PC-3 (cell line): Measurements from ENCODE around the gene MAPK8IP2. TPM values are rescaled to one million over a fixed set of nuclear protein-coding genes. Genes with fewer than 3 reads are reported as not detected.
"Not testable (repeated sequence)": the region's sequence is repeated elsewhere in the genome, so short reads cannot be mapped to it uniquely, and the experiment has no call there.

Experiments used
- ATAC-seq: fragments of 200-7000 bp; cut with Tn5 transposase; 2 replicates; pipeline ENCODE4 v1.9.1; 2020; ENCODE audit warnings: mild to moderate bottlenecking, moderate library complexity
- BruUV-seq: library from RNA; stranded (reverse); fragments of 400-500 nt; replicated peaks from 2 replicates; lab custom pipeline; 2021; lab: Mats Ljungman, UMichigan
- CTCF ChIA-PET: fragments of 300-600 bp; sonication (Branson Sonifier 250); formaldehyde crosslinking; loops from one replicate; lab custom pipeline; 2022; ENCODE audit warnings: antibody characterized with exemption; lab: Charles Lee
- POLR2A ChIA-PET: fragments of 300-600 bp; sonication (Branson Sonifier 250); formaldehyde crosslinking; loops from one replicate; lab custom pipeline; 2022; ENCODE audit warnings: antibody characterized with exemption; ENCODE audit not compliant: unreplicated experiment; lab: Charles Lee
- DNase-seq: peaks from one replicate; pipeline ENCODE4 v3.0.0-alpha.2; 2015
- H2AFZ ChIP-seq: fragments of 300-600 bp; sonication (generic); 2 replicates; pipeline ENCODE4 v1.6.0; 2016; ENCODE audit warnings: antibody characterized with exemption, low read length
- H3F3A ChIP-seq: fragments of 300-600 bp; sonication (generic); one replicate; pipeline ENCODE4 v1.6.0; 2017; ENCODE audit warnings: antibody characterized with exemption, low read length, control low read depth, mild to moderate bottlenecking; ENCODE audit not compliant: unreplicated experiment
- H3K27ac ChIP-seq: fragments of 300-600 bp; sonication (generic); 2 replicates; pipeline ENCODE4 v1.5.1; 2016; ENCODE audit warnings: mild to moderate bottlenecking, low read length
- H3K27me3 ChIP-seq: fragments of 300-600 bp; sonication (generic); 2 replicates; pipeline ENCODE4 v1.6.1; 2016; ENCODE audit warnings: low read length, mixed read lengths
- H3K36me3 ChIP-seq: fragments of 300-600 bp; sonication (generic); 2 replicates; pipeline ENCODE4 v1.6.1; 2016; ENCODE audit warnings: low read depth, mixed run types, low read length, mixed read lengths
- H3K4me1 ChIP-seq: fragments of 300-600 bp; sonication (generic); 2 replicates; pipeline ENCODE4 v1.5.1; 2016; ENCODE audit warnings: low read length; ENCODE audit not compliant: insufficient read depth
- H3K4me2 ChIP-seq: fragments of 300-600 bp; sonication (generic); 2 replicates; pipeline ENCODE4 v1.6.0; 2016; ENCODE audit warnings: low read length
- H3K4me3 ChIP-seq: fragments of 300-600 bp; sonication (generic); 2 replicates; pipeline ENCODE4 v1.5.1; 2016; ENCODE audit warnings: mild to moderate bottlenecking, low read length, mixed read lengths
- H3K79me2 ChIP-seq: fragments of 300-600 bp; sonication (generic); 2 replicates; pipeline ENCODE4 v1.6.1; 2017; ENCODE audit warnings: low read length, mixed read lengths
- H3K9ac ChIP-seq: fragments of 300-600 bp; sonication (generic); 2 replicates; pipeline ENCODE4 v1.6.0; 2016; ENCODE audit warnings: mild to moderate bottlenecking, low read length
- H3K9me2 ChIP-seq: fragments of 300-600 bp; sonication (generic); replicated peaks from 2 replicates; pipeline ENCODE4 v1.6.1; 2016; ENCODE audit warnings: mixed run types, low read length, mixed read lengths
- H3K9me3 ChIP-seq: fragments of 300-600 bp; sonication (generic); 2 replicates; pipeline ENCODE4 v1.6.1; 2016; ENCODE audit warnings: low read length, mixed read lengths
- H4K20me1 ChIP-seq: fragments of 300-600 bp; sonication (generic); 2 replicates; pipeline ENCODE4 v1.6.1; 2016; ENCODE audit warnings: low read length, mixed read lengths
- EZH2 ChIP-seq: fragments of 300-600 bp; sonication (generic); IDR thresholded peaks from one replicate; pipeline ENCODE4 v1.6.1; 2017; ENCODE audit warnings: antibody characterized with exemption, mild to moderate bottlenecking, low read length; ENCODE audit not compliant: unreplicated experiment
- EZH2phosphoT487 ChIP-seq: fragments of 300-600 bp; sonication (generic); IDR thresholded peaks from 2 replicates; pipeline ENCODE4 v1.6.1; 2018; ENCODE audit warnings: mild to moderate bottlenecking, antibody characterized with exemption, low read length, borderline replicate concordance
- intact Hi-C: fragments of 100-400 bp; cut with micrococcal nuclease; formaldehyde crosslinking; loops from 2 replicates; pipeline ENCODE4 v1.9.0; 2023
- total RNA-seq: library from RNA; depleted of rRNA; stranded (reverse); fragments of >200 nt; gene quantifications from 2 replicates; pipeline ENCODE4 v1.2.3, GENCODE V29; 2014
- TF ChIP-seq, protein P1 (sequence below): fragments of 300-600 bp; sonication (generic); conservative IDR thresholded peaks from 2 replicates; pipeline ENCODE4 v1.5.1; 2017; ENCODE audit warnings: antibody characterized with exemption, low read depth, mild to moderate bottlenecking, low read length

MAPK8IP2 gene
- total RNA-seq, 1 experiment from 2014 or later: 1.5 TPM

DNA sequence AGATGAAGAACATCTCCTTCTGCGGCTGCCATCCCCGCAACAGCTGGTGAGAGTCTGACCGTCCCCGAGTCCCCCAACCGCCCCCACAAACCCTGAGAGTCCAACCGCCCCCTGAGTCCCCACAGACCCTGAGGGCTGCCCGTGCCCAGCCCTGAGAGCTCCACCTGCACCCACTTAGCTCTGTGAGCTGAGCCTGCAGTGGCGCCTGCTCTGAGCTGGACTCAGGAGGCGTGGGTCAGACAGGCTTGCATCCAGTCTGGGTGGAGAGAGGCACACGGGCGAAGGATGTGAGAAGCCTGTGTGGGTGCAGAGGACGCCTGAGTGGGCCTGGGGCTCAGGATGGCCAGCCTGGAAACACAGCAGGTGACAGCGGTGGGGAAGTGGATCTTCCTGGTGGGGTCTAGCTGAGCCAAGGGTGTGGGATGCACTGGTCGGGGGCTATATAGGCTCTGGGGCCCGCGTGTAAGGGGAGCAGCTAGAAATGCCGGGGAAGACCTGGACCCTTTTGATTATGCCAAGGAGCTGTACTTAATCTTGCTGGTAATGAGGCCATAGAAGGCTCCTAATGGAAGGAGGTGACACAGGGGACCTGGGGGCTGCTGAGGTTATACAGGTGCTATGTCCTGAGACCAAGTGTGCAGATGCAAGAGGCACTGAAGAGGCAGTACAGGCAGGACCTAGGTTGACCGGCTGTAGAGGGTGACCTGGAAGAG, 6.5 kb downstream of the MAPK8IP2 start:
- Histone ChIP-seq H3K36me3 (no peaks in the 10 kb centered on the region), H3K79me2 (no peaks in the 10 kb centered on the region), H3K27ac (no peak overlapping the region), H4K20me1 (no peaks in the 10 kb centered on the region), H3F3A (no peaks in the 10 kb centered on the region), H3K4me2 (no peak overlapping the region), H3K9ac (no peak overlapping the region), H3K4me1 (no peaks in the 10 kb centered on the region), H2AFZ (no peak overlapping the region), H3K27me3 (no peaks in the 10 kb centered on the region), H3K4me3 (no peak overlapping the region), H3K9me2 (no peaks in the 10 kb centered on the region), H3K9me3 (no peaks in the 10 kb centered on the region)
- ATAC-seq (no peak), DNase-seq (no peak)
- CTCF ChIA-PET: no interaction called here
- intact Hi-C loops: no loop called here
- BruUV-seq: no TSS peak
- POLR2A ChIA-PET: no interaction called here
- TF ChIP-seq, protein P1, sequence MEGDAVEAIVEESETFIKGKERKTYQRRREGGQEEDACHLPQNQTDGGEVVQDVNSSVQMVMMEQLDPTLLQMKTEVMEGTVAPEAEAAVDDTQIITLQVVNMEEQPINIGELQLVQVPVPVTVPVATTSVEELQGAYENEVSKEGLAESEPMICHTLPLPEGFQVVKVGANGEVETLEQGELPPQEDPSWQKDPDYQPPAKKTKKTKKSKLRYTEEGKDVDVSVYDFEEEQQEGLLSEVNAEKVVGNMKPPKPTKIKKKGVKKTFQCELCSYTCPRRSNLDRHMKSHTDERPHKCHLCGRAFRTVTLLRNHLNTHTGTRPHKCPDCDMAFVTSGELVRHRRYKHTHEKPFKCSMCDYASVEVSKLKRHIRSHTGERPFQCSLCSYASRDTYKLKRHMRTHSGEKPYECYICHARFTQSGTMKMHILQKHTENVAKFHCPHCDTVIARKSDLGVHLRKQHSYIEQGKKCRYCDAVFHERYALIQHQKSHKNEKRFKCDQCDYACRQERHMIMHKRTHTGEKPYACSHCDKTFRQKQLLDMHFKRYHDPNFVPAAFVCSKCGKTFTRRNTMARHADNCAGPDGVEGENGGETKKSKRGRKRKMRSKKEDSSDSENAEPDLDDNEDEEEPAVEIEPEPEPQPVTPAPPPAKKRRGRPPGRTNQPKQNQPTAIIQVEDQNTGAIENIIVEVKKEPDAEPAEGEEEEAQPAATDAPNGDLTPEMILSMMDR: no peak
- TF ChIP-seq EZH2phosphoT487: no peak
- no peak for TF ChIP-seq EZH2

DNA sequence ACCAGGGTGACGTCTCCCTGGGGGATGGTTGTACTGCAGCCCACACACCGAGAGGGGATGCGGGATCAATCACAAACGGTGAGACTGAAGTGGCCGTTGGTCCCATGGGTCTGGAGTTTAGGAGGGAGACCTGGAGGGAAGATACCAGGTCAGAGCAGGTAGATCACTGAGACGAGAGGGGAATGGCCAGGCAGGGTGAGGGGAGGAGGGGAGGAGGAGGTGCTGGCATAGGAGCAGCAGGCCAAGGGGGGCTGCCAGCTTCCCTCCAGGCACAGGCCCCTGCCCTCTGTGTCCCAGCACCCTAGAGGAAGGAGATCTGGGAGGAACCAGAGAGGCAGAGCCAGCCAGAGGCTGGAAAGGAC, 7.0 kb downstream of the MAPK8IP2 start:
- intact Hi-C loops: no loop called here
- Histone ChIP-seq H3K4me2 (no peak overlapping the region), H3K4me3 (no peak overlapping the region), H2AFZ (no peak overlapping the region), H3K9me2 (no peaks in the 10 kb centered on the region), H3K9me3 (no peaks in the 10 kb centered on the region), H4K20me1 (no peaks in the 10 kb centered on the region), H3K27me3 (no peaks in the 10 kb centered on the region), H3K27ac (no peak overlapping the region), H3K4me1 (no peaks in the 10 kb centered on the region), H3K36me3 (no peaks in the 10 kb centered on the region), H3K79me2 (no peaks in the 10 kb centered on the region), H3K9ac (no peak overlapping the region), H3F3A (no peaks in the 10 kb centered on the region)
- ChIA-PET POLR2A (no interaction called here), CTCF (no interaction called here)
- no peak for DNase-seq
- TF ChIP-seq EZH2 (no peak), EZH2phosphoT487 (no peak)
- TF ChIP-seq, protein P1: no peak
- no peak for ATAC-seq
- no TSS peak for BruUV-seq

DNA sequence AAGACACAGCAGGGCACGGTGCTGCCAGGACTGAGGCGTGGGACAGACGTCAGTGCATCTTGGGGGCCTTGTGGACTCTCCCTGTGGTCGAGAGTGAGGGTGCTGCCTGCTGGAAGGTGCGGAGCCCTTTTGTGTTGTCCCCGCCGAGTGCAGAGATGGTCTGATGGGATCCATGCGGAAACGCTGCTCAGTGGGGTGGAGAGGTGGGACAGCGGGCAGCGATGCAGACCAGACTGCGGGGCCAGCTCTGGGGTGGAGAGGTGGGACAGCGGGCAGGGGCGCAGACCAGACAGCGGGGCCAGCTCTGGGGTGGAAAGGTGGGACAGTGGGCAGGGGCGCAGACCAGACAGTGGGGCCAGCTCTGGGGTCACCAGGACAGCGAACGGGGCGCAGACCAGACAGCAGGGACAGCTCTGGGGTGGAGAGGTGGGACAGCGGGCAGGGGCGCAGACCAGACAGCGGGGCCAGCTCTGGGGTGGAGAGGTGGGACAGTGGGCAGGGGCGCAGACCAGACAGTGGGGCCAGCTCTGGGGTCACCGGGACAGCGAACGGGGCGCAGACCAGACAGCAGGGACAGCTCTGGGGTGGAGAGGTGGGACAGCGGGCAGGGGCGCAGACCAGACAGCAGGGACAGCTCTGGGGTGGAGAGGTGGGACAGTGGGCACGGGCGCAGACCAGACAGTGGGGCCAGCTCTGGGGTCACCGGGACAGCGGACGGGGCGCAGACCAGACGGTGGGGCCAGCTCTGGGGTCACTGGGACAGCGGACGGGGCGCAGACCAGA, 7.7 kb downstream of the MAPK8IP2 start:
- H2AFZ ChIP-seq, H3K4me3 ChIP-seq, H3K9me2 ChIP-seq, H3K9ac ChIP-seq, BruUV-seq, H3K27me3 ChIP-seq, DNase-seq, H3F3A ChIP-seq, ATAC-seq, H3K79me2 ChIP-seq, POLR2A ChIA-PET, H3K27ac ChIP-seq, CTCF ChIA-PET, H3K4me2 ChIP-seq, H4K20me1 ChIP-seq, H3K9me3 ChIP-seq, intact Hi-C loops, H3K36me3 ChIP-seq, H3K4me1 ChIP-seq: not testable (repeated sequence)
